ENCODE data around the gene HLCS. TPM values are rescaled to one million over a fixed set of nuclear protein-coding genes. Genes with fewer than 3 reads are reported as not detected.

The HLCS gene
- polyA plus RNA-seq, 4 donors = 15.8 to 18.0 (median 16.2) TPM

Other genes with a start within 250 kb of the HLCS start
- 1 to 10 TPM; 1.6 to 2.8 (median 2.4) TPM for gene RIPPLY3, start 40.0 kb upstream of the HLCS start, polyA plus RNA-seq (ENCODE audit: insufficient read length in 4 of 4)
- 10 to 100 TPM; 31.3 to 38.8 (median 33.4) TPM for gene PIGP, start 106.4 kb upstream of the HLCS start, polyA plus RNA-seq (ENCODE audit: insufficient read length in 4 of 4)
- gene TTC3, start 106.6 kb upstream of the HLCS start, polyA plus RNA-seq (ENCODE audit: insufficient read length in 4 of 4) = 100 to 1,000 TPM; 157 to 179 (median 167) TPM